Neural cell (in vitro differentiated cells): ENCODE data around the gene PIK3IP1. TPM values are rescaled to one million over a fixed set of nuclear protein-coding genes. Genes with fewer than 3 reads are reported as not detected.

Experiments
- H2AFZ ChIP-seq: fragments of 200-600, 300-800 bp; sonication (generic), shearing (Covaris generic); 2 replicates; pipeline ENCODE4 v1.6.0; 2014; ENCODE audit warnings: low read depth, mild to moderate bottlenecking, antibody characterized with exemption, low read length, moderate library complexity
- H3F3A ChIP-seq: fragments of 200-600 bp; shearing (Covaris generic); 2 replicates; pipeline ENCODE4 v1.6.1; 2016; ENCODE audit warnings: mild to moderate bottlenecking, moderate library complexity, mixed read lengths, antibody characterized with exemption, low read length; ENCODE audit not compliant: insufficient read depth, poor library complexity, severe bottlenecking
- H3K27ac ChIP-seq: fragments of 200-600, 300-800 bp; sonication (generic), shearing (Covaris generic); 2 replicates; pipeline ENCODE4 v1.5.1; 2014; ENCODE audit warnings: mild to moderate bottlenecking, low read length, moderate library complexity
- H3K27me3 ChIP-seq: fragments of 300-800, 200-600 bp; sonication (generic), shearing (Covaris generic); 2 replicates; pipeline ENCODE4 v1.6.0; 2014; ENCODE audit warnings: mild to moderate bottlenecking, low read depth, low read length, moderate library complexity; ENCODE audit not compliant: insufficient read depth
- H3K36me3 ChIP-seq: fragments of 300-800, 200-600 bp; sonication (generic), shearing (Covaris generic); 2 replicates; pipeline ENCODE4 v1.5.1; 2014; ENCODE audit warnings: mild to moderate bottlenecking, antibody characterized with exemption, low read length, moderate library complexity; ENCODE audit not compliant: insufficient read depth
- H3K4me2 ChIP-seq: fragments of 300-800, 200-600 bp; sonication (generic), shearing (Covaris generic); 2 replicates; pipeline ENCODE4 v1.6.0; 2014; ENCODE audit warnings: mild to moderate bottlenecking, low read length
- H3K4me3 ChIP-seq: fragments of 300-800, 200-600 bp; sonication (generic), shearing (Covaris generic); 2 replicates; pipeline ENCODE4 v1.5.1; 2014; ENCODE audit warnings: mild to moderate bottlenecking, low read length, moderate library complexity
- H3K79me2 ChIP-seq: fragments of 200-600 bp; shearing (Covaris generic); replicated peaks from 2 replicates; pipeline ENCODE4 v1.6.0; 2014; ENCODE audit warnings: mild to moderate bottlenecking, low read length, moderate library complexity; ENCODE audit not compliant: insufficient read depth
- H3K9ac ChIP-seq: fragments of 300-800, 200-600 bp; sonication (generic), shearing (Covaris generic); 2 replicates; pipeline ENCODE4 v1.6.1; 2016; ENCODE audit warnings: mild to moderate bottlenecking, low read length, mixed read lengths
- H3K9me2 ChIP-seq: fragments of 200-600 bp; shearing (Covaris generic); 2 replicates; pipeline ENCODE4 v1.6.1; 2016; ENCODE audit warnings: mild to moderate bottlenecking, low read length, mixed read lengths; ENCODE audit not compliant: insufficient read depth
- H3K9me3 ChIP-seq: fragments of 200-600, 300-800 bp; sonication (generic), shearing (Covaris generic); 2 replicates; pipeline ENCODE4 v1.6.1; 2016; ENCODE audit warnings: mild to moderate bottlenecking, mixed run types, low read length, moderate library complexity, mixed read lengths
- H4K20me1 ChIP-seq: fragments of 200-600 bp; shearing (Covaris generic); 2 replicates; pipeline ENCODE4 v1.6.1; 2016; ENCODE audit warnings: mild to moderate bottlenecking, mixed run types; ENCODE audit not compliant: insufficient read depth
- CTCF ChIP-seq: fragments of 450-650 bp; IDR thresholded peaks from 2 replicates; pipeline ENCODE4 v1.5.1; 2014; ENCODE audit warnings: antibody characterized with exemption, mild to moderate bottlenecking, moderate library complexity; ENCODE audit not compliant: poor library complexity, severe bottlenecking
- EP300 ChIP-seq: fragments of 450-650 bp; conservative IDR thresholded peaks from 2 replicates; pipeline ENCODE4 v1.6.1; 2014; ENCODE audit warnings: antibody characterized with exemption, mild to moderate bottlenecking, moderate library complexity; ENCODE audit not compliant: poor library complexity, severe bottlenecking
- EZH2 ChIP-seq: fragments of 200-600, 300-800 bp; shearing (Covaris generic), sonication (generic); IDR thresholded peaks from 2 replicates; pipeline ENCODE4 v1.6.1; 2014; ENCODE audit warnings: antibody characterized with exemption, low read length, borderline replicate concordance, mild to moderate bottlenecking; ENCODE audit not compliant: insufficient read depth, poor library complexity, severe bottlenecking
- MXI1 ChIP-seq: fragments of 450-650 bp; conservative IDR thresholded peaks from 2 replicates; pipeline ENCODE4 v1.6.1; 2014; ENCODE audit warnings: antibody characterized with exemption, mild to moderate bottlenecking; ENCODE audit not compliant: poor library complexity, severe bottlenecking
- POLR2AphosphoS5 ChIP-seq: IDR thresholded peaks from 2 replicates; pipeline ENCODE4 v1.6.1; 2012
- RAD21 ChIP-seq: fragments of 450-650 bp; conservative IDR thresholded peaks from 2 replicates; pipeline ENCODE4 v1.6.1; 2014; ENCODE audit warnings: antibody characterized with exemption, mild to moderate bottlenecking, moderate library complexity
- SMC3 ChIP-seq: fragments of 450-650 bp; conservative IDR thresholded peaks from 2 replicates; pipeline ENCODE4 v1.6.1; 2014; ENCODE audit warnings: antibody characterized with exemption, mild to moderate bottlenecking, moderate library complexity; ENCODE audit not compliant: poor library complexity
- TAF1 ChIP-seq: IDR thresholded peaks from 2 replicates; pipeline ENCODE4 v1.6.1; 2012; ENCODE audit warnings: low read depth
- polyA plus RNA-seq: library from polyadenylated mRNA; depleted of rRNA; stranded (reverse); fragments of >200 nt; gene quantifications from 2 replicates; pipeline ENCODE4 v1.2.3, GENCODE V29; 2014
- TF ChIP-seq, protein P1 (sequence below): IDR thresholded peaks from 2 replicates; pipeline ENCODE4 v1.6.1; 2012; ENCODE audit warnings: borderline replicate concordance

The PIK3IP1 gene
- polyA plus RNA-seq, 1 donor from 2014 or later: 32.0 TPM

- Histone ChIP-seq H3K9ac (no peak overlapping the region), H3F3A (no peaks in the 10 kb centered on the region), H3K79me2 (no peaks in the 10 kb centered on the region), H3K9me2 (no peaks in the 10 kb centered on the region), H3K9me3 (no peaks in the 10 kb centered on the region), H3K4me3 (no peak overlapping the region), H4K20me1 (no peaks in the 10 kb centered on the region), H2AFZ (no peak overlapping the region), H3K4me2 (no peak overlapping the region), H3K27ac (no peak overlapping the region), H3K36me3 (no peaks in the 10 kb centered on the region), H3K27me3 (no peaks in the 10 kb centered on the region)
- TF ChIP-seq POLR2AphosphoS5 (no peak), EZH2 (no peak), MXI1 (no peak), EP300 (no peak), CTCF (no peak), SMC3 (no peak), TAF1 (no peak), RAD21 (no peak)
- TF ChIP-seq, protein P1, sequence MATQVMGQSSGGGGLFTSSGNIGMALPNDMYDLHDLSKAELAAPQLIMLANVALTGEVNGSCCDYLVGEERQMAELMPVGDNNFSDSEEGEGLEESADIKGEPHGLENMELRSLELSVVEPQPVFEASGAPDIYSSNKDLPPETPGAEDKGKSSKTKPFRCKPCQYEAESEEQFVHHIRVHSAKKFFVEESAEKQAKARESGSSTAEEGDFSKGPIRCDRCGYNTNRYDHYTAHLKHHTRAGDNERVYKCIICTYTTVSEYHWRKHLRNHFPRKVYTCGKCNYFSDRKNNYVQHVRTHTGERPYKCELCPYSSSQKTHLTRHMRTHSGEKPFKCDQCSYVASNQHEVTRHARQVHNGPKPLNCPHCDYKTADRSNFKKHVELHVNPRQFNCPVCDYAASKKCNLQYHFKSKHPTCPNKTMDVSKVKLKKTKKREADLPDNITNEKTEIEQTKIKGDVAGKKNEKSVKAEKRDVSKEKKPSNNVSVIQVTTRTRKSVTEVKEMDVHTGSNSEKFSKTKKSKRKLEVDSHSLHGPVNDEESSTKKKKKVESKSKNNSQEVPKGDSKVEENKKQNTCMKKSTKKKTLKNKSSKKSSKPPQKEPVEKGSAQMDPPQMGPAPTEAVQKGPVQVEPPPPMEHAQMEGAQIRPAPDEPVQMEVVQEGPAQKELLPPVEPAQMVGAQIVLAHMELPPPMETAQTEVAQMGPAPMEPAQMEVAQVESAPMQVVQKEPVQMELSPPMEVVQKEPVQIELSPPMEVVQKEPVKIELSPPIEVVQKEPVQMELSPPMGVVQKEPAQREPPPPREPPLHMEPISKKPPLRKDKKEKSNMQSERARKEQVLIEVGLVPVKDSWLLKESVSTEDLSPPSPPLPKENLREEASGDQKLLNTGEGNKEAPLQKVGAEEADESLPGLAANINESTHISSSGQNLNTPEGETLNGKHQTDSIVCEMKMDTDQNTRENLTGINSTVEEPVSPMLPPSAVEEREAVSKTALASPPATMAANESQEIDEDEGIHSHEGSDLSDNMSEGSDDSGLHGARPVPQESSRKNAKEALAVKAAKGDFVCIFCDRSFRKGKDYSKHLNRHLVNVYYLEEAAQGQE: no peak
Measured at GRCh38 chr22:31271026-31271425, 21.3 kb downstream of the PIK3IP1 start.

GRCh38 chr22:31269892-31270579 lies 22.3 kb downstream of the PIK3IP1 start:
- no peak for TF ChIP-seq TAF1
- no peak for TF ChIP-seq CTCF
- TF ChIP-seq MXI1: no peak
- TF ChIP-seq SMC3: no peak
- TF ChIP-seq EP300: no peak
- no peak for TF ChIP-seq POLR2AphosphoS5
- TF ChIP-seq, protein P1: no peak
- TF ChIP-seq RAD21: no peak
- TF ChIP-seq EZH2: no peak
- no peak overlapping the region for H2AFZ ChIP-seq
- H3K27me3 ChIP-seq: no peaks in the 10 kb centered on the region
- H3K79me2 ChIP-seq: no peaks in the 10 kb centered on the region
- no peaks in the 10 kb centered on the region for H3K9me3 ChIP-seq
- H3K9me2 ChIP-seq: no peaks in the 10 kb centered on the region
- H3K4me3 ChIP-seq: no peak overlapping the region
- H3K27ac ChIP-seq: no peak overlapping the region
- no peaks in the 10 kb centered on the region for H3K36me3 ChIP-seq
- no peaks in the 10 kb centered on the region for H4K20me1 ChIP-seq
- H3K9ac ChIP-seq: no peak overlapping the region
- H3K4me2 ChIP-seq: no peak overlapping the region
- H3F3A ChIP-seq: no peaks in the 10 kb centered on the region
